Epithelial cell of proximal tubule (primary cell): Measurements from ENCODE around the gene C10orf71. TPM values are rescaled to one million over a fixed set of nuclear protein-coding genes. Genes with fewer than 3 reads are reported as not detected.

Experiments used
- DNase-seq: peaks from one replicate; pipeline ENCODE4 v3.0.0-alpha.2; 2011; ENCODE audit warnings: low read depth
- H3K4me3 ChIP-seq: 2 replicates; pipeline ENCODE4 v1.5.1; 2011; ENCODE audit warnings: low read depth, mild to moderate bottlenecking, low read length
- total RNA-seq: library from RNA; depleted of rRNA; stranded (reverse); fragments of >200 nt; gene quantifications from 2 replicates; pipeline ENCODE4 v1.2.3, GENCODE V29; 2015
- TF ChIP-seq, protein P1 (sequence below): conservative IDR thresholded peaks from 2 replicates; pipeline ENCODE4 v1.5.1; 2012; ENCODE audit warnings: low read depth, mild to moderate bottlenecking, low read length

The C10orf71 gene
- total RNA-seq, 1 donor from 2014 or later = not detected

DNA sequence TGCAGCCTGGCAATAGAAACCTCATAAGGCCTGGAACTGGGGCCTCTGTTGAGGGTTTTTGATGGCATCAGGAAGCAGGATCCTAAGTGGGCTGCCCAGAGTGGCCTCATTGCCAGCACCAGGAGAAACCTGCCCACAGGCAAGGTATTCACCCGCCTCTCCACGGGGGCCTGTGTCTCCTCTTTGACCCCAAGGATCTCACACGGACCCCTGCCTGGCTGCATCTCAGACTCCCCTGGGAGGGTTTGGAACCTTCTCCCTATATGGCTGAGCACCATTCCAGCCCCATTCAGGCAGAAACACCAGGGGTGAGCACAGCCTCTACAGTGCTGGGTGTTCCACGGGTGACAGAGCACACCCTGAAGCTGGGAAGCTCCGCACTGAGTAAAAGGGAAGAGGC, 14.6 kb upstream of the C10orf71 start:
- H3K4me3 ChIP-seq = no peak overlapping the region
- no peak for DNase-seq
- TF ChIP-seq, protein P1, sequence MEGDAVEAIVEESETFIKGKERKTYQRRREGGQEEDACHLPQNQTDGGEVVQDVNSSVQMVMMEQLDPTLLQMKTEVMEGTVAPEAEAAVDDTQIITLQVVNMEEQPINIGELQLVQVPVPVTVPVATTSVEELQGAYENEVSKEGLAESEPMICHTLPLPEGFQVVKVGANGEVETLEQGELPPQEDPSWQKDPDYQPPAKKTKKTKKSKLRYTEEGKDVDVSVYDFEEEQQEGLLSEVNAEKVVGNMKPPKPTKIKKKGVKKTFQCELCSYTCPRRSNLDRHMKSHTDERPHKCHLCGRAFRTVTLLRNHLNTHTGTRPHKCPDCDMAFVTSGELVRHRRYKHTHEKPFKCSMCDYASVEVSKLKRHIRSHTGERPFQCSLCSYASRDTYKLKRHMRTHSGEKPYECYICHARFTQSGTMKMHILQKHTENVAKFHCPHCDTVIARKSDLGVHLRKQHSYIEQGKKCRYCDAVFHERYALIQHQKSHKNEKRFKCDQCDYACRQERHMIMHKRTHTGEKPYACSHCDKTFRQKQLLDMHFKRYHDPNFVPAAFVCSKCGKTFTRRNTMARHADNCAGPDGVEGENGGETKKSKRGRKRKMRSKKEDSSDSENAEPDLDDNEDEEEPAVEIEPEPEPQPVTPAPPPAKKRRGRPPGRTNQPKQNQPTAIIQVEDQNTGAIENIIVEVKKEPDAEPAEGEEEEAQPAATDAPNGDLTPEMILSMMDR = no peak

DNA sequence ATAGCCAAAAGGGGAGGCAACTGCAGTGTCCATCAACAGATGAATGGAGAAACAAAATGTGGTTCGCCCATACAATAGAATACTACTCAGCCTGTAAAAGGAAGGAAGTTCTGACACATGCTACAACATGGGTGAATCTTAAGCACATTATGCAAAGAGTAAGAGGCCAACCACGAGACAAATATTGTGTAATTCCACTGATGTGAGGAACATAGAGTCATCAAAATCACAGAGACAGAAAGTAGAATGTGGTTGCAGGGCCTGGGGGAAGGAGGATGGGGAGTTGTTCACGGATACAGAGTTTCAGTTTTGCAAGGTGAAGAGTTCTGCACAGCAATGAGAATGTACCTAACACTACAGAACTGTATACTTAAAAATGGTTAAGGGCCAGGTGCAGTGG, 13.7 kb upstream of the C10orf71 start:
- DNase-seq = no peak
- H3K4me3 ChIP-seq = no peak overlapping the region
- TF ChIP-seq, protein P1 = no peak

GRCh38 chr10:49286686-49287085, 12.3 kb upstream of the C10orf71 start:
- no peak for DNase-seq
- TF ChIP-seq, protein P1 = no peak
- H3K4me3 ChIP-seq = no peak overlapping the region

DNA sequence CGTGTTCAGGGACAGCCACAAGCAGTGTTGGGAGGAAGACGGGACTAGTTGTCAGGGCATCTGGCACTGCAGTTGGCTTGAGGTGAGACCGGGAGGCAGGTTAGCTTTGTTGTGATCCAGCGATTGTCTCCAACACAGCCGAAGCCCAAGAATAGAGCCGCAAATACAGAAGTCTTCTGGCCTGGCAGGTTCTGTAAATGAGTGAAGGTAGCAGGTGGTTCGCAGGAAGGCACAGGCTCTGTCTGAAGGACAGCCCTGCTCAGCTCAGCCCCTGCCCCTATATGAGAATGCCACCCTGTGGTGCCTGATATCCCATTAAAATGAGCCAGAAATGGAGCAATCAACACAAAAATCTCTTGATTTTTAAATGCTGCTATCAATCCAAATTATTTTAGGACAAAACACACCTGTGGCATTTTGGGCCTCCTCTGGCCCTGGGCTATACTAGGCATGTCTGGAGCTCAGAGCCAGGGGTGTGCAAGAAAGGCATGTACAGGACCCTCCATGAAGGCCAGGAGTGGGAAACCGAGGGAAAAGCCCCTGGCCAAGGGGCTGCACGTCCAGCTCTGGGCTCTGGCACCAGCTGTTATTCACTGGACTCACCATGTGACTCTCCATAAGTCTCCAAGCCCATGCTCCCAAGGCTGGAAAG, 11.2 kb upstream of the C10orf71 start:
- no peak overlapping the region for H3K4me3 ChIP-seq
- TF ChIP-seq, protein P1 = no peak
- DNase-seq = no peak

DNA sequence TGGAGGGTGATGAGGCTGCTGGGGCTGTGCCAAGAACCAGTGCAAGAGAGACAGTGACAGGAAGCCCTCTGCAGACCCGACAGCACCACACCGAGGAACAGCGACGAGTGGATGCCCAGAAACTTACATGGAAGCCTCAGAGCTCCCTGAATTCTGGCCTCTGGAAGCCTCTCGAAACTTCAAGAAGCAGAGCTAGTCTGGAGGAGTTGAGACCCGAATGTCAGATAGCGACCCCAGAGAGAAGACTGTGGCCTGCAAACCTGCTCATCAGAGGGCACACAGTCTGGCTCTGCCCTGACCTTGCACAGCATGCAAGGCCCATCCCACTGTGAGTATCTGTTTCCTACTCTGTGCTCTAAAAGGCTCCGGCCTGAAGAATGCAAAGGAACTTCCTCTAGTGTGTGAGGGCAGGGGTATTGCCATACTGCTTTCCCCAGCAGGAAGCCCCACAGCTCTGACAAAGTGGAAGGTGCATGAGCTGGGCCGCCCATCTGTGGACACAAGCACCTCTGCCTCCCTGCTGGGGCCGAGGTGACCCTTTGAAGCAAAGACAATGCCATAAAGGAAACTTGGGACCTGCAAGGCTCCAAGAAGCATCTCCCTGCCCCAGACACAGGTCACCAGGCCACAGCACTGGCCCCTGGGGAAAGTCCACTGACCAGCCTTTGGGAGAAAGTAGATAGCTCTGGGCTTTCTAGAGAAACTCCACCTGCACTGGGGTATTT, 10.5 kb upstream of the C10orf71 start:
- no peak overlapping the region for H3K4me3 ChIP-seq
- no peak for DNase-seq
- TF ChIP-seq, protein P1 = no peak

- no peak overlapping the region for H3K4me3 ChIP-seq
- TF ChIP-seq, protein P1 = no peak
- DNase-seq = no peak
Observed at GRCh38 chr10:49289480-49289879, 9.5 kb upstream of the C10orf71 start.
